Fibroblast of villous mesenchyme (primary cell): ENCODE results near the gene TBC1D22A. TPM values are rescaled to one million over a fixed set of nuclear protein-coding genes. Genes with fewer than 3 reads are reported as not detected.

Experiments used
- DNase-seq: peaks from one replicate; pipeline ENCODE4 v3.0.0-alpha.2; 2010; ENCODE audit warnings: low read depth
- H3K4me3 ChIP-seq: 2 replicates; pipeline ENCODE4 v1.5.1; 2011; ENCODE audit warnings: low read depth, mild to moderate bottlenecking, low read length
- total RNA-seq: library from RNA; depleted of rRNA; stranded (reverse); fragments of >200 nt; gene quantifications from 2 replicates; pipeline ENCODE4 v1.2.3, GENCODE V29; 2012
- TF ChIP-seq, protein P1 (sequence below): IDR thresholded peaks from 2 replicates; pipeline ENCODE4 v1.5.1; 2012; ENCODE audit warnings: low read depth, mild to moderate bottlenecking, low read length; ENCODE audit not compliant: insufficient read depth

The TBC1D22A gene
- total RNA-seq, 1 donor = 12.5 TPM

DNA sequence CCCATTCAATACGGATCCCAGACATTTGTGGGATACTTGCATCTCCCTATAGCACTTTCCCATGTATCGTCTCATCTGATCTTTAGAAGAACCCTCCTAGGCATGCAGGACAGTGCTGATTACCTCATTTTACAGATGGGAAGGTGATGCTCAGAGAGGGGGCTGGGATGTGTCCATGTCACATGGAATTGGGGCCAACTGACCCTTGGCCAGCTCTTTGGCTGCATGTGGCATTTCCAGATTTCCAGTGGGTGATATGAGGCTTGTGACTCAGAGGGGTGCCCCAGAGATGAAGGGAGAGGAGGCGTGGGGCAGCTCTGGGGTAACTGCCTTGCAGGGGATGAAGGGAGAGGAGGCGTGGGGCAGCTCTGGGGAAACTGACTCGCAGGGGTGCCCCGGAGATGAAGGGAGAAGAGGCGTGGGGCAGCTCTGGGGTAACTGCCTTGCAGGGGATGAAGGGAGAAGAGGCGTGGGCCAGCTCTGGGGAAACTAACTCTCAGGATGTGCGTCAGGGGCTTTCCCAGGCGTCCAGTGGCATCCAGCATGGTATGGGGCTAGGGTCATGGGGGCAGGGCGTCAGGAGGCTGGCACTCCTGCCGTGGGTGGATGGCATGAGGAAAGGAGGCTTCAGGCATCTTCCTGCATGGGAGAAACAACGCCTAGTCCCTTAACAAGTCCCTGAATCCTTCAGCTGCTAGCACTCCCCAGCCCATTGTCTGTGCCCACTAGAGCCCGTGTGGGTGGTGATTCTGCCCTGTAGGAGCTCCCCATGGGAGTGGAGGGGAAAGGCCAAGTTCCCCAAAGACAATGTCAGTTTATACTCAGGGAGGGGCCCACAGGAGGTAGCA, 12.5 kb upstream of the TBC1D22A start:
- H3K4me3 ChIP-seq = no peak overlapping the region
- no peak for DNase-seq
- TF ChIP-seq, protein P1, sequence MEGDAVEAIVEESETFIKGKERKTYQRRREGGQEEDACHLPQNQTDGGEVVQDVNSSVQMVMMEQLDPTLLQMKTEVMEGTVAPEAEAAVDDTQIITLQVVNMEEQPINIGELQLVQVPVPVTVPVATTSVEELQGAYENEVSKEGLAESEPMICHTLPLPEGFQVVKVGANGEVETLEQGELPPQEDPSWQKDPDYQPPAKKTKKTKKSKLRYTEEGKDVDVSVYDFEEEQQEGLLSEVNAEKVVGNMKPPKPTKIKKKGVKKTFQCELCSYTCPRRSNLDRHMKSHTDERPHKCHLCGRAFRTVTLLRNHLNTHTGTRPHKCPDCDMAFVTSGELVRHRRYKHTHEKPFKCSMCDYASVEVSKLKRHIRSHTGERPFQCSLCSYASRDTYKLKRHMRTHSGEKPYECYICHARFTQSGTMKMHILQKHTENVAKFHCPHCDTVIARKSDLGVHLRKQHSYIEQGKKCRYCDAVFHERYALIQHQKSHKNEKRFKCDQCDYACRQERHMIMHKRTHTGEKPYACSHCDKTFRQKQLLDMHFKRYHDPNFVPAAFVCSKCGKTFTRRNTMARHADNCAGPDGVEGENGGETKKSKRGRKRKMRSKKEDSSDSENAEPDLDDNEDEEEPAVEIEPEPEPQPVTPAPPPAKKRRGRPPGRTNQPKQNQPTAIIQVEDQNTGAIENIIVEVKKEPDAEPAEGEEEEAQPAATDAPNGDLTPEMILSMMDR = no peak

DNA sequence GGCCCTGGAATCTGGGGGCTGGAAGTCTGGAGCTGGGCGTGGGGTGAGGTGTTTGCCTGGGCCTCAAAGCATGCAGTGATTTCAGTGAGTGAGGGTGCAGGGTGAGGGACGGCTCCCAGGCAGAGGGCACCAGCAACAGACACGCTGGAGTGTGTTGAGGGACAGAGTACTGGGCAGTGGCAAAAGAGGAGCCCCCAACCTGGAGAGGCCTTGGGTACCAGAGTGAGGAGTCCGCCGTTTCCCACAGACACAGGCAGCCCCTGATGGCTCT, 12.0 kb upstream of the TBC1D22A start:
- TF ChIP-seq, protein P1 = no peak
- no peak for DNase-seq
- H3K4me3 ChIP-seq = no peak overlapping the region

DNA sequence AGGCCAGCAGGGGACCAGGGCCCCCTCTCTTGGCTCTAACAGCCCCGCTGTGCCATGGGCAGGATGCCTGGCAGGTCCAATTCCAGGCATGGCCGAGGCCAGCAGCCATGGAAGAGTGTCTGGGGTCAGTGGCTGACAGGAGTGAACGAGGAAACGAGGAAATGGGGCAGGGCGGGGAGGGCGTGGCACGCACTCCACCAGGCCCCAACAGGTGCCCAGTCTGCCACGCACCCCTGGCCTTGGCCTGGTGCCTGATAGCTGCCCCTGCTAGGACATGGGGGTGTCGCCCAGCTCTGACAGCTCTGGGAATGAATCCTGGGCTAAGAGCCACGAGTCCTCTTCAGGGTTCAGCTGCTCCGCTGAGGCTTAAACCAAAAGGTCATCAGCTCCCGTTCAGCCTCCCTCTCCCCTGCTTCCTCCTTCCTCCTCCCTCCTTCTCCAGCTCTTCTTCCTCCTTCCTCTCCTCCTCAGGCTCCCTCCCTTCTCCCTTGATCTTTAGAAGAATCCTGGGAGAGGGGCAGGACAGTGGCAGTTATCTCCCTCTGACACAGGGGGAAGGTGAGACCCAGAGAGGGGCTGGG, 11.5 kb upstream of the TBC1D22A start:
- DNase-seq = no peak
- TF ChIP-seq, protein P1 = no peak

DNA sequence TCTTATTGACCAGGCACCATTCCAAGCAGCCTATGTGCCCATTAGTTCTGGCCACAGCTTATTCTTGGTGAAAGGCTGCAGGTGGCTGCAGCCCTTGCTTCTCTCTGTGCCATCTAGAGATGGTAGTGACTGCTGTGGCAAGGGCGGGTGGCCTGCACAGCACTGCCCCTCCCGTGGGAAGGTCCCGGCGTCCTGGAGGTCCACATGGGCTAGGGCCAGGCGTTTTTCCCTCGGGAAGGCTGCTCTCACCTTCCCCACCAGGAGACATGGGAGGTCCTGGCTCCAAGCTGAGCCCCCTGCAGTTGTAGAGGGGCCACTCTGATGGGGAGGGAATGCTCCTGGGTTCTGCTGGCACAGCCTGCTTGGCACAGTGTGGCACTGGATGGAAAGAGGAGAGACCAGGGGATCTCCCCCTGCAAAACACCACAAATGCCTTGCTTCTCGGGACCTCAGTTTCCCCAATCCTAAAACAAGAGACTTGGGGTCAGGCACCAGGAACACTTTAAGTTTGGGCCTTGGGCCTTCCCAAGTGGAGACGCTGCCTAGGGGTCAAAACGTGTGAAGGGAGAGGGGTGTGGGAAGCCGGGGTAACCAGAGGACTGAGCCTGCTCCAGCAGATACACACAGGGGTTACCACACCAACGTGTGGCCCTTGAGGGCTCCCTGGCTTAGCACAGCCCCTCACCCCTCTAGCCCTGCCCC, 10.0 kb upstream of the TBC1D22A start:
- TF ChIP-seq, protein P1 = no peak
- DNase-seq = no peak
- H3K4me3 ChIP-seq = no peak overlapping the region

More for the DNA sequence above, 11.5 kb upstream of the TBC1D22A start:
- H3K4me3 ChIP-seq = no peak overlapping the region

DNA sequence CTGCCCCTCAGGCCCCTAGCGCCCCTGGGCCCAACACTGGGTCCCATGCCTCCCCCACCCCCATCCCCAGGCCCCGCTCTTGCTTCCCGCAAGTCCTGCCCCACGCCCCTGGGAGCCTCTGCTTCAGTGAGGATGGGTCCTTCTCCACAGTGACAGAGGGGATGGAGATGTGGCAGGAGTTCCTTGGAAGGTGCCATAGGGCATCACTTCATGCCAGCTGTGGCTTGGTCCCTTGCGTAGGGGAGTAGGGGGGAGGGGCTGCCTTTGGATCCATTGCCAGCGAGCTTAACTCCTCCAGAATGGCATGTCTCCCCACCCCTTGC, 9.5 kb upstream of the TBC1D22A start:
- H3K4me3 ChIP-seq = no peak overlapping the region
- no peak for DNase-seq
- TF ChIP-seq, protein P1 = no peak

GRCh38 chr22:46753360-46753759, 9.1 kb upstream of the TBC1D22A start:
- TF ChIP-seq, protein P1 = no peak
- no peak overlapping the region for H3K4me3 ChIP-seq
- DNase-seq = no peak
